Right lobe of liver (tissue), 6 donors: Measurements from ENCODE around the gene KIF15. TPM values are rescaled to one million over a fixed set of nuclear protein-coding genes. Genes with fewer than 3 reads are reported as not detected.

Experiments used
- ATAC-seq, 4 donors: fragments of 200-7000 bp; cut with Tn5 transposase; one replicate each; pipeline ENCODE4 v1.9.1; 2020; ENCODE audit warnings: mild to moderate bottlenecking in 4 of 4, moderate library complexity in 4 of 4
- DNase-seq, 3 donors: peaks; one replicate each; pipeline ENCODE4 v3.0.0-alpha.2; 2020
- H3K27ac ChIP-seq, 3 donors: fragments of 200-600 bp; one replicate each; pipeline ENCODE4 v1.8.0; 2022
- H3K27me3 ChIP-seq, 2 donors: fragments of 200-600 bp; one replicate each; pipeline ENCODE4 v1.8.0; 2022
- H3K36me3 ChIP-seq, 4 donors: fragments of 200-600 bp; sonication (generic) in 1 of 4; one replicate each; pipeline versions ENCODE4 v1.5.1 to v1.8.0; 2017 to 2022; ENCODE audit warnings: control low read depth in 1 of 4
- H3K4me1 ChIP-seq, 4 donors: fragments of 200-600 bp; sonication (generic) in 1 of 4; one replicate each; pipeline versions ENCODE4 v1.5.1 to v1.8.0; 2017 to 2022; ENCODE audit warnings: control low read depth in 1 of 4
- H3K4me3 ChIP-seq, 3 donors: fragments of 200-600 bp; one replicate each; pipeline ENCODE4 v1.8.0; 2022
- H3K9me3 ChIP-seq, 4 donors: fragments of 200-600 bp; sonication (generic) in 1 of 4; one replicate each; pipeline versions ENCODE4 v1.5.1 to v1.8.0; 2017 to 2022; ENCODE audit warnings: control low read depth in 1 of 4
- POLR2A ChIP-seq: fragments of 450-650 bp; IDR thresholded peaks from one replicate; pipeline ENCODE4 v1.6.1; 2017; ENCODE audit warnings: antibody characterized with exemption, mild to moderate bottlenecking
- WGBS: methylation state at CpG from one replicate; pipeline ENCODE4 v1.1.6; 2018; ENCODE audit warnings: low coverage, low lambda C conversion rate; ENCODE audit not compliant: insufficient coverage; ENCODE audit errors: missing lambda C conversion rate; 5-methylcytosine and 5-hydroxymethylcytosine counted together
- intact Hi-C, 2 donors: fragments of 100-400 bp; cut with DNase I; formaldehyde crosslinking; loops; one replicate each; pipeline versions ENCODE4 v1.11.2 to v1.14.1; 2022
- total RNA-seq, 6 experiments: library from RNA; depleted of rRNA in 2 of 6; stranded (reverse); fragments of >200 nt in 2 of 6; fragmentation: NEBNext Ultra II Directional in 3 of 6; extraction: Animal tissue kit (Norgen Biotek cat#: 25700) in 3 of 6; gene quantifications; one replicate each; pipeline versions ENCODE4 v1.1.0 to v1.2.4, GENCODE V29; 2016 to 2023
- TF ChIP-seq, protein P1 (sequence below), 4 donors: fragments of 200-600 bp in 3 of 4; fragments of 450-650 bp in 1 of 4; IDR thresholded peaks; one replicate each; pipeline versions ENCODE4 v1.5.1 to v1.8.0; 2016 to 2022; ENCODE audit warnings: antibody characterized with exemption in 4 of 4, mild to moderate bottlenecking in 2 of 4
- donor health status: DM: no; HTN: yes; CAD: no.
- donor health status: DM: no; HTN: no; CAD: no.
- donor health status: DM: no; HTN: no; CAD: no.
- donor health status: DM: no; HTN: yes; CAD: no.
- donor health status: DM: no; HTN: yes; CAD: no.

Gene KIF15
- total RNA-seq, 6 experiments from 2014 or later = 0.09 to 0.51 (median 0.22) TPM

DNA sequence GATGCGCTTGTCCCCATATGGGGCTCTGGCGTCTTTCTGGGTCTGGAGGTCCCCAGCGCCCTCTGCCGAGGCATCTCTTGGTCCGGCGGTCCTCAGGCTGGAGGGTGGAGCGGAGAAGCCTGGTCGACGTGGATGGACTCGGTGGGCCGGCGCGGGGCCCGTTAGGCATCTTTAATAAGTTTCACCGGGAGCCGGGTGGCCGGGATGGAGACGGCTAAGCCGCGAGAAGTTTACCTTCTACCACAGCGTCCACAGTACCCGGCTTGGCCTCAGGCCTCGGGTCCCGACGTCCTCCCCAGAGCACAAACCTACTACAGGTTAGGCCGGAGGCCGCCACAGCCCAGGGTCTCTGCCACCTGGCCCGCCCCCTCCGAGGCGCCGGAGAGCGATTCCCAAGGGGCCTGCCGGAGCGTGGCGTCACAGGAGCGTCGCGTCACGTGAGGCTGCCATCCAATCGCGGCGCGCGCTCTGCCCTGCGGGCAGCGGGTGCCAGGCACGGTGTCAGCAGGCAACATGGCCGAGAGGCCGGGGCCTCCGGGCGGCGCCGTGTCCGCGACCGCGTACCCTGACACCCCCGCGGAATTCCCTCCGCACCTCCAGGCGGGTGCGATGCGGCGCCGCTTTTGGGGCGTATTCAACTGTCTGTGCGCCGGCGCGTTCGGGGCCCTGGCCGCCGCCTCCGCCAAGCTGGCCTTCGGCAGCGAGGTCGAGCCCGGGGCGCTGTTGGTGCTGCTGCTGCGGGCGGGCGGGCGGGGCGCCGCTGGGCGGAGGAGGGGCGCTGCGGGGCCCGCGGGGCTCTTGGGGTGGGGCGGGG lies 100.0 kb downstream of the KIF15 start, which contains the start of gene TMEM42:
TMEM42 (plus strand) TSS at position 501 of the 814 bp plus-strand sequence; CDS start at position 514, 13 bp downstream.
- H3K27me3 ChIP-seq = no peaks in the 10 kb centered on the region
- peak within 1 kb of the TSS; percentile 84 to 87 (median 85) for H3K27ac ChIP-seq
- ATAC-seq = peak; percentile 98 to 99 (median 99)
- peak within 1 kb of the TSS; percentile 60 to 77 (median 70) for H3K4me3 ChIP-seq
- 5% methylated on average over 12 of the region's 91 CpGs for WGBS
- no peaks in the 10 kb centered on the region for H3K9me3 ChIP-seq
- intact Hi-C loops = no loop called here
- peaks cover 0 to 6% (median 2%) of the 10 kb centered on the region in 4 donors for H3K4me1 ChIP-seq
- DNase-seq = peak; percentile 92 to 95 (median 93)
- no peaks in the 10 kb centered on the region for H3K36me3 ChIP-seq
- peak; percentile 88 for TF ChIP-seq POLR2A
- TF ChIP-seq, protein P1, sequence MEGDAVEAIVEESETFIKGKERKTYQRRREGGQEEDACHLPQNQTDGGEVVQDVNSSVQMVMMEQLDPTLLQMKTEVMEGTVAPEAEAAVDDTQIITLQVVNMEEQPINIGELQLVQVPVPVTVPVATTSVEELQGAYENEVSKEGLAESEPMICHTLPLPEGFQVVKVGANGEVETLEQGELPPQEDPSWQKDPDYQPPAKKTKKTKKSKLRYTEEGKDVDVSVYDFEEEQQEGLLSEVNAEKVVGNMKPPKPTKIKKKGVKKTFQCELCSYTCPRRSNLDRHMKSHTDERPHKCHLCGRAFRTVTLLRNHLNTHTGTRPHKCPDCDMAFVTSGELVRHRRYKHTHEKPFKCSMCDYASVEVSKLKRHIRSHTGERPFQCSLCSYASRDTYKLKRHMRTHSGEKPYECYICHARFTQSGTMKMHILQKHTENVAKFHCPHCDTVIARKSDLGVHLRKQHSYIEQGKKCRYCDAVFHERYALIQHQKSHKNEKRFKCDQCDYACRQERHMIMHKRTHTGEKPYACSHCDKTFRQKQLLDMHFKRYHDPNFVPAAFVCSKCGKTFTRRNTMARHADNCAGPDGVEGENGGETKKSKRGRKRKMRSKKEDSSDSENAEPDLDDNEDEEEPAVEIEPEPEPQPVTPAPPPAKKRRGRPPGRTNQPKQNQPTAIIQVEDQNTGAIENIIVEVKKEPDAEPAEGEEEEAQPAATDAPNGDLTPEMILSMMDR (IDR thresholded peaks at IDR 0.05) = peak in 1 of 4 donors; percentile 6

GRCh38 chr3:44862226-44862637 lies 100.6 kb downstream of the KIF15 start:
- WGBS = 0% methylated on average over 6 of the region's 25 CpGs
- Histone ChIP-seq H3K27me3 (no peaks in the 10 kb centered on the region), H3K27ac (peak overlapping the region in 2 of 3 donors; percentile 85 to 87), H3K4me1 (peaks cover 0 to 11% (median 2%) of the 10 kb centered on the region in 4 donors), H3K4me3 (peak overlapping the region; percentile 60 to 77 (median 70)), H3K36me3 (no peaks in the 10 kb centered on the region), H3K9me3 (no peaks in the 10 kb centered on the region)
- DNase-seq (no peak), ATAC-seq (peak in 3 of 4 donors; percentile 8 to 34 (median 22))
- TF ChIP-seq POLR2A = no peak
- TF ChIP-seq, protein P1 (IDR thresholded peaks at IDR 0.05) = peak in 1 of 4 donors; percentile 5
- intact Hi-C loops = no loop called here

DNA sequence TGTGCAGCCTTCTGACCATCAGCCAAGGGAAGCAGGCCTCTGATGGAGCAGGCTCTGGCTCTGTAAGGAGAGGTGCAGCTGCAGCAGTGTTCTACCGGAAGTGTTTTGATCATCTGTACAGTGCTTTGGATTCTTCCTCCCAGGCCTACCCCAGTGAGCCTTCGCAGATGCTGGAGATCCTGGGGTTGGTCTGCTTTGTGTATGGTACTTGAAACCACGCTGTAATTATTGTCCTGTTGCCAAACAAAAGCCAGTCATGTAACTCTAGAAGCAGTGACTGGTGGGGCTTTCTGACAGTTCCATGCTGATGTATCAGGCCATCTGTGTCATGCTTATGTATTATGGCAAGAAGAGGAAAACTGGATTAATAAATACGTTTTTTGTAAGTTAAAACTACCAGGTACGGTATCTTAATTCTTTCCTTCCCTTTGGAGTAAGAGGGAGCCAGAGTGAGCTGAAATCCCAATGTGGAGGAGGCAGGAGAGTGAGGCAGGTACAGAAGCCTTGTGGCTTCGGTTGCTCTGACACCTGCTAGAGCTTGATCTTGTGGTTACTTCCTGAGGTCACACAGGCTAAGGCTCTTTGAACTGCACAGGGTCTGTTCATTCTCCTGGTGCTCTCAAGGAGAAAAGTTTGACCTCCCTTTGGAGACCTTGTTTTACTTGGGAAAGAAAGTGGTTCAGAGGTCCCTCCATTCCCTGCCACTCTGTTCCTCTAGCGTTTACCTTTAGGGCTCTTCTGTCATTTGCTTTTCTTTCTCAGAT lies 103.9 kb downstream of the KIF15 start:
- no peak for TF ChIP-seq POLR2A
- TF ChIP-seq, protein P1 (IDR thresholded peaks at IDR 0.05) = no peak
- intact Hi-C loops = no loop called here
- ATAC-seq = no peak
- Histone ChIP-seq H3K36me3 (no peaks in the 10 kb centered on the region), H3K4me1 (peaks cover 0 to 33% (median 7%) of the 10 kb centered on the region in 4 donors), H3K9me3 (no peaks in the 10 kb centered on the region), H3K4me3 (no peak overlapping the region), H3K27me3 (no peaks in the 10 kb centered on the region), H3K27ac (no peak overlapping the region)
- DNase-seq = no peak
- 75% methylated on average over 5 of the region's 7 CpGs for WGBS

GRCh38 chr3:44867421-44868111 lies 106.0 kb downstream of the KIF15 start:
- no peaks in the 10 kb centered on the region for H3K36me3 ChIP-seq
- no peaks in the 10 kb centered on the region for H3K27me3 ChIP-seq
- H3K4me1 ChIP-seq = peaks cover 0 to 38% (median 10%) of the 10 kb centered on the region in 4 donors
- H3K9me3 ChIP-seq = no peaks in the 10 kb centered on the region
- 50% methylated on average over 6 of the region's 7 CpGs for WGBS
- H3K27ac ChIP-seq = no peak overlapping the region
- TF ChIP-seq, protein P1 (IDR thresholded peaks at IDR 0.05) = no peak
- TF ChIP-seq POLR2A = no peak
- no peak overlapping the region for H3K4me3 ChIP-seq
- DNase-seq = no peak
- ATAC-seq = no peak
- intact Hi-C loops = no loop called here
